Liver (tissue), 3 donors: ENCODE measurements around the gene HLA-DRA.

Source experiments
- CTCF ChIP-seq: fragments of 150-350 bp; IDR thresholded peaks from 2 replicates; pipeline ENCODE4 v1.5.1; 2017; ENCODE audit warnings: improper control_type of control experiment, low read depth, low read length; ENCODE audit not compliant: missing input control
- EGR1 ChIP-seq, 2 donors: IDR thresholded peaks; 2 replicates each; pipeline ENCODE4 v1.6.1; 2016 to 2018; ENCODE audit warnings: antibody characterized with exemption in 2 of 2, low read depth in 2 of 2
- JUND ChIP-seq, 2 donors: IDR thresholded peaks; 2 replicates each; pipeline ENCODE4 v1.6.1; 2016; ENCODE audit warnings: antibody characterized with exemption in 2 of 2
- RAD21 ChIP-seq, 2 donors: IDR thresholded peaks; 2 replicates each; pipeline ENCODE4 v1.6.1; 2016; ENCODE audit warnings: antibody characterized with exemption in 2 of 2, mild to moderate bottlenecking in 2 of 2
- REST ChIP-seq: IDR thresholded peaks from 2 replicates; pipeline ENCODE4 v1.6.1; 2016; ENCODE audit warnings: antibody characterized with exemption, mild to moderate bottlenecking
- YY1 ChIP-seq: IDR thresholded peaks from 2 replicates; pipeline ENCODE4 v1.6.1; 2016; ENCODE audit warnings: antibody characterized with exemption, mild to moderate bottlenecking
- donor health status: healthy.
- donor health status: healthy.

DNA sequence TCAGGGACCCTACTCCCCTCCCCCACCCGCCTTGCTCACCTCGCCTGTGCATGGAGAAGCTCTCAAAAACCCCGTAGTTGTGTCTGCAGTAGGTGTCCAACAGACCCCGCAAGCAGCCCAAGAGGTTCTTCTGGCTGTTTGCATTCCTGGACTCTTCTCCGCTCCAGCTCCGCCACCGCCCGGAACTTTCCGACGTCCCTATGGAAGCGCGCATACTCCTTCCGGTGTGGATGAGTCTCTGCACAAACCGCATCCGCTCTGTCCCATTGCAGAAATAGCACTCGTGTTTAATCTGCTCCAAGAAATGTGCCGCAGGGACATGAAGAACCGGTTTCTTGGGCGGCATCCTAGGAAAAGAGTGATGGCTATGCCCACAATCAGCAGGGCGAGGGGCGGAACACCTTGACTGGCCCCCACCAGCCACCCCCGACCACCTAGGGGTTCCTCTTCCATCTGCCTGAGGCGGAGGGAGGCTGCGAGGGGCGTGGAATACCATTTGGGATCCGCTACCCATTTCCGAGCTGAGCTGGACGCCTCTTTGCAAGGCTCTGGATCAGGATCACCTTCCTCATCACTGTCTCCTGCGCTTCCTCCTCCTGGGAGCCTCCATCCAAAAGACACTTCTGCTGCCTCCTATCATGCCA, 20.2 kb downstream of the HLA-DRA start:
- TF ChIP-seq EGR1 (IDR thresholded peaks at IDR 0.05; ENCODE audit: low read depth in 2 of 2) (no peak), CTCF (no peak), RAD21 (IDR thresholded peaks at IDR 0.05) (no peak), JUND (IDR thresholded peaks at IDR 0.05) (no peak), YY1 (no peak), REST (no peak)
